ENCODE measurements around the gene PPY.

DNA sequence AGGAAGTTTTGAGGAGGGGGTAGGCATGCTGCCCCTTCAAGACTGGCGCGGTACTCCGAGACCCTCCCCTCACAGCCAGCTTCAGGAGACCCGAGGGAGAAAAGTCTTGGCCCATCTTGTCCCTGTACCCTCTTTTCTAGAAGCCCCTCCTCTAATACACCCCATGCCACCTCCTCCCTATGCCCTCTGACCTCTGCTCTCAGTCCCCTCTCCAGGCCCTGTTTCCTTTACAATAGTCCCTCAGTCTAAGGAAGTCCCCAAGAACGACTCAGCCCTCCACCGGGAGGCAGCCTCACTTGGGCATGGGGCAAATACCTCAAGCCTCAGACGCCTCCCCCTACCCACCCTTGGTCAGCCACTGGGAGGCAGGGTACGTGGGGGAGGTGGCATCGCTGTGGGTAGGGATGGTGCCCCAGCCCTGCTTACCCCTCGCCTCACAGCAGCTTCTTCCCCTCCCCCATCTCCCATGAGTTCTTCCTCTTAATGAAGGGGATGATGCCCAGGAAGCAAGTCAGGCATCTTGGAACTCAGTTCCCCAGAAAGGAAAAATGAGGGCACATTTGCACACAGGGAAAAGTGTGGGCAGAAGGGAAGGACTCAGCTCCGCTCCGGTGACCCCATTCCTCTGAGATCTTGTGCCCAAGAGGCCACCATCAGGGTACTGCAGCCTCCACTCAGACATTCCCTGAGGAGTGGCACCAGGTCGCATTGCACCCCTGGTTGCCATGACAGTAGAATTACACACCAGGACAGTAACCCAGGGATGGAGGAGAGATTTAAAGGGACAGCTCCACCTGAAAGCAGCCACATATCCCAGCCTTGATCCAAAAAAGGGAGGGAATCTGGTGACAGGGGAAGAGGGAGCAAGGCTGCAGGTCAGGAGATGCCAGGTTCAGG, 41.2 kb downstream of the PPY start:
- TF ChIP-seq GATA2 (IDR thresholded peaks at IDR 0.05; ENCODE audit: low read depth, low read length) (no peak), GATA3 (IDR thresholded peaks at IDR 0.05; ENCODE audit: low read depth, low read length) (no peak)

All from SH-SY5Y (cell line).